Endothelial cell of umbilical vein (primary cell): Measurements from ENCODE around the gene TRIM67.

Experiments used
- GATA2 ChIP-seq: IDR thresholded peaks from 2 replicates; pipeline ENCODE4 v1.7.0; 2011; ENCODE audit warnings: low read depth, mild to moderate bottlenecking, moderate library complexity, mixed read lengths, low read length; ENCODE audit not compliant: insufficient read length, insufficient read depth
- MYC ChIP-seq: IDR thresholded peaks from one replicate; pipeline ENCODE4 v1.6.1; 2011; ENCODE audit warnings: mild to moderate bottlenecking, low read depth, low read length
- POLR2A ChIP-seq: IDR thresholded peaks from 2 replicates; pipeline ENCODE4 v1.6.1; 2012; ENCODE audit warnings: low read depth, mild to moderate bottlenecking, control low read depth, low read length
- TF ChIP-seq, protein P1 (sequence below), 2 donors: IDR thresholded peaks; 1 replicate in 1 of 2; 2 replicates in 1 of 2; pipeline ENCODE4 v1.5.1; 2011; ENCODE audit warnings: low read length in 2 of 2, mild to moderate bottlenecking in 2 of 2, moderate library complexity in 2 of 2, control low read depth in 1 of 2, inconsistent platforms in 1 of 2, low read depth in 1 of 2; ENCODE audit not compliant: insufficient read depth in 1 of 2; ENCODE audit errors: extremely low read depth in 1 of 2
- TF ChIP-seq, protein P2 (sequence below): IDR thresholded peaks from 2 replicates; pipeline ENCODE4 v1.6.1; 2011; ENCODE audit not compliant: insufficient read depth, insufficient read length

DNA sequence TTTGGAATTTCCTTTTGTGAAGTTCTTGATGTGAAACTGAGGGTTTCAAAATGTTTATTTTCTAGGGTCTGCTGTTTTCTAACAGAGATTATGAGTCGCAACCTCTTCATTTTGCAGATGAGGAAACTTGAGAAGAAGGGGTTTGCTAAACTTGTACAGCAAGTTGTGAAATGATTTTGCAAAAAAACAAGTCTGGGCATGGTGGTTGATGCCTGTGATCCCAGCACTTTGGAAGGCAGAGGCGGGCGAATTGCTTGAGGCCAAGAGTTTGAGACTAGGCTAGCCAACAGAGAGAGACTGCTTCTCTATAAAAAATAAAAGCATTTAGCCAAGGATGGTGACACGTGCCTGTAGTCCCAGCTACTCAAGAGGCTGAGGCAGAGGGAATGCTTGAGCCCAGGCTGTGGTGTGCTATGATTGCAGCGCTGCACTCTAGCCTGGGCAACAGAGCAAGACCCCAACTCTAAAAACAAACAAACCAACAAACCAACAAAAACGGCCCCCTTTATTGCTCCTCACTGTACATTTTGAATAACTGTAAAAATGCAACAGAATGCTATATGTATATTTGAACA lies 9.9 kb downstream of the TRIM67 start:
- TF ChIP-seq, protein P1, sequence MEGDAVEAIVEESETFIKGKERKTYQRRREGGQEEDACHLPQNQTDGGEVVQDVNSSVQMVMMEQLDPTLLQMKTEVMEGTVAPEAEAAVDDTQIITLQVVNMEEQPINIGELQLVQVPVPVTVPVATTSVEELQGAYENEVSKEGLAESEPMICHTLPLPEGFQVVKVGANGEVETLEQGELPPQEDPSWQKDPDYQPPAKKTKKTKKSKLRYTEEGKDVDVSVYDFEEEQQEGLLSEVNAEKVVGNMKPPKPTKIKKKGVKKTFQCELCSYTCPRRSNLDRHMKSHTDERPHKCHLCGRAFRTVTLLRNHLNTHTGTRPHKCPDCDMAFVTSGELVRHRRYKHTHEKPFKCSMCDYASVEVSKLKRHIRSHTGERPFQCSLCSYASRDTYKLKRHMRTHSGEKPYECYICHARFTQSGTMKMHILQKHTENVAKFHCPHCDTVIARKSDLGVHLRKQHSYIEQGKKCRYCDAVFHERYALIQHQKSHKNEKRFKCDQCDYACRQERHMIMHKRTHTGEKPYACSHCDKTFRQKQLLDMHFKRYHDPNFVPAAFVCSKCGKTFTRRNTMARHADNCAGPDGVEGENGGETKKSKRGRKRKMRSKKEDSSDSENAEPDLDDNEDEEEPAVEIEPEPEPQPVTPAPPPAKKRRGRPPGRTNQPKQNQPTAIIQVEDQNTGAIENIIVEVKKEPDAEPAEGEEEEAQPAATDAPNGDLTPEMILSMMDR (IDR thresholded peaks at IDR 0.05; ENCODE audit: extremely low read depth in 1 of 2, insufficient read depth in 1 of 2, low read depth in 1 of 2, low read length in 2 of 2): no peak
- no peak for TF ChIP-seq POLR2A
- TF ChIP-seq, protein P2, sequence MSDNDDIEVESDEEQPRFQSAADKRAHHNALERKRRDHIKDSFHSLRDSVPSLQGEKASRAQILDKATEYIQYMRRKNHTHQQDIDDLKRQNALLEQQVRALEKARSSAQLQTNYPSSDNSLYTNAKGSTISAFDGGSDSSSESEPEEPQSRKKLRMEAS: no peak
- no peak for TF ChIP-seq GATA2
- no peak for TF ChIP-seq MYC
